K562 (cell line): Measurements from ENCODE around the gene GEMIN7. TPM values are rescaled to one million over a fixed set of nuclear protein-coding genes. Genes with fewer than 3 reads are reported as not detected.

Source experiments
- ATAC-seq: fragments of 200-7000 bp; cut with Tn5 transposase; 3 replicates; pipeline ENCODE4 v1.9.1; 2020; ENCODE audit warnings: moderate library complexity
- BruUV-seq: library from RNA; stranded (reverse); fragments of 400-500 nt; replicated peaks from 2 replicates; lab custom pipeline; 2021; lab: Mats Ljungman, UMichigan
- CTCF ChIA-PET: fragments of 300-600 bp; formaldehyde crosslinking; extraction: SDS; loops from one replicate; lab custom pipeline; 2021; ENCODE audit warnings: low intra/inter-chr PET ratio; lab: Yijun Ruan, JAX
- POLR2A ChIA-PET: fragments of 300-600, 350-650 bp; sonication (Branson Sonifier 250); formaldehyde crosslinking; extraction: SDS; loops from one replicate; lab custom pipeline; 2021; ENCODE audit warnings: antibody characterized with exemption, inconsistent platforms; lab: Yijun Ruan, JAX
- DNase-seq, 4 experiments: peaks; one replicate each; pipeline versions ENCODE4 v3.0.0 to v3.0.0-alpha.2; 2011 to 2018; ENCODE audit warnings: low spot score in 3 of 4, mixed read lengths in 3 of 4; ENCODE audit errors: extremely low read depth in 1 of 4
- FAIRE-seq: peaks from 2 replicates; lab custom pipeline; 2011; peaks lifted over from hg19 to GRCh38; lab: Jason Lieb, UNC
- H2AFZ ChIP-seq: 2 replicates; pipeline ENCODE4 v1.6.0; 2011; ENCODE audit warnings: low read depth, low read length, control low read depth, inconsistent platforms
- H3K27ac ChIP-seq: fragments of 200-600 bp; 3 replicates; pipeline ENCODE4 v1.8.0; 2011; ENCODE audit warnings: low read depth, mild to moderate bottlenecking, control low read depth, inconsistent platforms, low read length, moderate library complexity, mixed read lengths; ENCODE audit errors: extremely low read depth
- H3K27me3 ChIP-seq, 2 experiments: fragments of 300-600 bp in 1 of 2; 2 replicates in 1 of 2; 3 replicates in 1 of 2; pipeline versions ENCODE4 v1.6.0 to v1.8.0; 2011; ENCODE audit warnings: inconsistent platforms in 2 of 2, low read length in 2 of 2, mild to moderate bottlenecking in 1 of 2, mixed read lengths in 1 of 2, moderate library complexity in 1 of 2; ENCODE audit not compliant: control insufficient read depth in 2 of 2, insufficient read depth in 2 of 2
- H3K36me3 ChIP-seq: fragments of 300-600 bp; 3 replicates; pipeline ENCODE4 v1.8.0; 2011; ENCODE audit warnings: mild to moderate bottlenecking, low read length, inconsistent platforms; ENCODE audit not compliant: control insufficient read depth, insufficient read depth
- H3K4me1 ChIP-seq, 2 experiments: fragments of 200-600 bp in 1 of 2; replicated peaks in 1 of 2; 2 replicates in 1 of 2; 3 replicates in 1 of 2; pipeline versions ENCODE4 v1.5.1 to v1.8.0; 2011; ENCODE audit warnings: inconsistent platforms in 2 of 2, low read length in 2 of 2, mild to moderate bottlenecking in 1 of 2, mixed read lengths in 1 of 2, moderate library complexity in 1 of 2; ENCODE audit not compliant: control insufficient read depth in 2 of 2, insufficient read depth in 2 of 2
- H3K4me2 ChIP-seq: 2 replicates; pipeline ENCODE4 v1.6.1; 2011; ENCODE audit warnings: low read length, control low read depth, inconsistent platforms, mixed read lengths; ENCODE audit not compliant: insufficient read depth
- H3K4me3 ChIP-seq: fragments of 200-600 bp; sonication (generic), shearing (Covaris generic); 2 replicates; pipeline ENCODE4 v1.5.1; 2016; ENCODE audit warnings: control low read depth, inconsistent platforms
- H3K79me2 ChIP-seq: fragments of 200-600 bp; 3 replicates; pipeline ENCODE4 v1.8.0; 2011; ENCODE audit warnings: low read length, inconsistent platforms; ENCODE audit not compliant: control insufficient read depth, insufficient read depth
- H3K9ac ChIP-seq, 2 experiments: 2 replicates each; pipeline versions ENCODE4 v1.6.0 to v1.6.1; 2011; ENCODE audit warnings: low read depth in 2 of 2, low read length in 2 of 2, control low read depth in 1 of 2, inconsistent platforms in 1 of 2, mild to moderate bottlenecking in 1 of 2, mixed read lengths in 1 of 2; ENCODE audit not compliant: insufficient read depth in 1 of 2
- H3K9me1 ChIP-seq: one replicate; pipeline ENCODE4 v1.6.0; 2011; ENCODE audit warnings: inconsistent platforms, mild to moderate bottlenecking, low read length, moderate library complexity; ENCODE audit not compliant: control insufficient read depth, insufficient read depth
- H3K9me3 ChIP-seq: replicated peaks from 2 replicates; pipeline ENCODE4 v1.5.1; 2011; ENCODE audit warnings: low read depth, low read length, inconsistent platforms; ENCODE audit not compliant: control insufficient read depth, insufficient read depth
- H4K20me1 ChIP-seq: replicated peaks from 2 replicates; pipeline ENCODE4 v1.6.1; 2011; ENCODE audit warnings: low read length, inconsistent platforms, mixed read lengths; ENCODE audit not compliant: control insufficient read depth, insufficient read depth
- BHLHE40 ChIP-seq: IDR thresholded peaks from 2 replicates; pipeline ENCODE4 v1.6.1; 2011; ENCODE audit warnings: low read length, improper control_type of control experiment
- CAMTA2 ChIP-seq: fragments of 250-450 bp; sonication (Bioruptor Pico); conservative IDR thresholded peaks from 2 replicates; pipeline ENCODE4 v1.5.1; 2022
- ESRRA ChIP-seq: fragments of 450-650 bp; IDR thresholded peaks from 2 replicates; pipeline ENCODE4 v1.6.1; 2014; ENCODE audit warnings: low read depth, mild to moderate bottlenecking, moderate library complexity, borderline replicate concordance
- FOSL1 ChIP-seq: fragments of 200-800 bp; sonication (Bioruptor generic); conservative IDR thresholded peaks from 2 replicates; pipeline ENCODE4 v1.6.1; 2016; ENCODE audit warnings: missing genetic modification characterization, missing compliant biosample characterization
- JUND ChIP-seq, 2 experiments: IDR thresholded peaks; 2 replicates in 1 of 2; 3 replicates in 1 of 2; pipeline ENCODE4 v1.6.1; 2011; ENCODE audit warnings: borderline replicate concordance in 2 of 2, low read depth in 2 of 2, low read length in 2 of 2, improper control_type of control experiment in 1 of 2, missing biosample characterization in 1 of 2, missing genetic modification characterization in 1 of 2, missing genetic modification reagents in 1 of 2
- STAT6 ChIP-seq: sonication (generic); formaldehyde crosslinking; IDR thresholded peaks from 2 replicates; pipeline ENCODE4 v1.8.1; 2023; ENCODE audit warnings: mild to moderate bottlenecking, missing genetic modification reagents
- WGBS: fragments of 100-300 bp; shearing (Covaris generic); methylation state at CpG from one replicate; pipeline ENCODE4 v1.1.6; 2016; ENCODE audit warnings: low coverage, mixed read lengths; ENCODE audit not compliant: insufficient coverage; ENCODE audit errors: missing lambda C conversion rate; 5-methylcytosine and 5-hydroxymethylcytosine counted together
- in situ Hi-C: fragments of 300-500 bp; cut with MboI; formaldehyde crosslinking; loops from 4 replicates; pipeline ENCODE4 v1.15.0; 2018; ENCODE audit warnings: inconsistent platforms, mixed read lengths
- intact Hi-C: fragments of 100-400 bp; cut with micrococcal nuclease; formaldehyde crosslinking; loops from 2 replicates; pipeline ENCODE4 v1.14.2; 2022
- polyA plus RNA-seq, 8 experiments: library from polyadenylated mRNA; depleted of rRNA in 4 of 8; stranded (reverse) in 5 of 8; unstranded in 3 of 8; fragments of >200 nt; fragmentation: Nextera tagmentation in 2 of 8; fragmentation: Illumina TruSeq in 1 of 8; extraction: Ambion mirVana in 2 of 8; extraction: Trizol in 1 of 8; gene quantifications; 2 replicates each; pipeline versions ENCODE4 v1.2.1 to v1.2.3, GENCODE V29; 2011 to 2014; ENCODE audit warnings: inconsistent platforms in 1 of 8, missing spikeins in 1 of 8
- total RNA-seq, 7 experiments: library from RNA; depleted of rRNA in 6 of 7; stranded (reverse); fragments of >200 nt in 6 of 7; fragmentation: Illumina TruSeq in 2 of 7; extraction: Trizol in 2 of 7; gene quantifications; 2 replicates each; pipeline versions ENCODE4 v1.2.1 to v1.2.3, GENCODE V29; 2011 to 2021; ENCODE audit warnings: low replicate concordance in 1 of 7
- TF ChIP-seq, protein P1 (sequence below): fragments of 200-800 bp; sonication (Bioruptor generic); IDR thresholded peaks from 2 replicates; pipeline ENCODE4 v1.6.1; 2017; ENCODE audit warnings: missing genetic modification characterization, missing compliant biosample characterization

Gene GEMIN7
- total and polyA plus RNA-seq, 9 of the 15 experiments (the other 6 are each of a cell fraction or from before 2014, with no cell fraction given): 23.1 to 124 (median 54.9) TPM

- no peaks in the 10 kb centered on the region for H3K27me3 ChIP-seq
- DNase-seq (no peak), FAIRE-seq (peak; percentile 6), ATAC-seq (no peak)
- H4K20me1 ChIP-seq: peaks cover 73% of the 10 kb centered on the region
- H3K9me1 ChIP-seq: peaks cover 15% of the 10 kb centered on the region
- no TSS peak for BruUV-seq
- H3K4me2 ChIP-seq: no peak overlapping the region
- H3K4me3 ChIP-seq: no peak overlapping the region
- H3K27ac ChIP-seq: no peak overlapping the region; the same call in 2 of the 3 replicates
- H3K9ac ChIP-seq: peak overlapping the region in 1 of 2 experiments; percentile 59; a peak in 2 of 4 replicates
- intact Hi-C loops: no loop called here
- peaks cover 39 to 68% of the 10 kb centered on the region in 2 experiments for H3K4me1 ChIP-seq
- 76% methylated on average over 21 of the region's 25 CpGs for WGBS
- POLR2A ChIA-PET: interaction anchor here (1.0 to 1.8 kb wide), 3 partner anchors 10 to 15 kb away, joined by 4 to 5 read pairs (median 5); no protein-coding TSS in a partner anchor
- in situ Hi-C loops: no loop called here
- TF ChIP-seq BHLHE40: peak; percentile 30; the same call in 1 of the 2 replicates
- peak; percentile 80 for TF ChIP-seq JUND (IDR thresholded peaks at IDR 0.05; ENCODE audit: borderline replicate concordance, low read depth, low read length)
- no peak; the same call in 2 of the 3 replicates for TF ChIP-seq JUND (tag; IDR thresholded peaks at IDR 0.05; ENCODE audit: borderline replicate concordance, low read depth, low read length)
- peak; percentile 64; the same call in 1 of the 2 replicates for TF ChIP-seq ESRRA
- TF ChIP-seq STAT6 (CRISPR knock-in tag): no peak
- peak; percentile 90 for TF ChIP-seq FOSL1
- no peak for TF ChIP-seq CAMTA2 (CRISPR knock-in tag)
- TF ChIP-seq, protein P1, sequence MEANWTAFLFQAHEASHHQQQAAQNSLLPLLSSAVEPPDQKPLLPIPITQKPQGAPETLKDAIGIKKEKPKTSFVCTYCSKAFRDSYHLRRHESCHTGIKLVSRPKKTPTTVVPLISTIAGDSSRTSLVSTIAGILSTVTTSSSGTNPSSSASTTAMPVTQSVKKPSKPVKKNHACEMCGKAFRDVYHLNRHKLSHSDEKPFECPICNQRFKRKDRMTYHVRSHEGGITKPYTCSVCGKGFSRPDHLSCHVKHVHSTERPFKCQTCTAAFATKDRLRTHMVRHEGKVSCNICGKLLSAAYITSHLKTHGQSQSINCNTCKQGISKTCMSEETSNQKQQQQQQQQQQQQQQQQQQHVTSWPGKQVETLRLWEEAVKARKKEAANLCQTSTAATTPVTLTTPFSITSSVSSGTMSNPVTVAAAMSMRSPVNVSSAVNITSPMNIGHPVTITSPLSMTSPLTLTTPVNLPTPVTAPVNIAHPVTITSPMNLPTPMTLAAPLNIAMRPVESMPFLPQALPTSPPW (CRISPR knock-in tag): peak; percentile 28; the same call in 1 of the 2 replicates
- H3K9me3 ChIP-seq: no peaks in the 10 kb centered on the region
- CTCF ChIA-PET: no interaction called here
- H2AFZ ChIP-seq: no peak overlapping the region
- H3K36me3 ChIP-seq: peaks cover 67% of the 10 kb centered on the region; the same call in 2 of the 3 replicates
- H3K79me2 ChIP-seq: peaks cover 97% of the 10 kb centered on the region
These were observed 20.6 kb downstream of the GEMIN7 start for GRCh38 chr19:45099467-45100191.
